KMS-11 (cell line): ENCODE data around the gene USP10.

Source experiments
- H2AFZ ChIP-seq: fragments of 200-600 bp; sonication (generic); 2 replicates; pipeline ENCODE4 v1.6.1; 2016; ENCODE audit warnings: antibody characterized with exemption, mixed run types, low read depth
- H3K27ac ChIP-seq: fragments of 200-600 bp; sonication (generic); 2 replicates; pipeline ENCODE4 v1.6.1; 2016; ENCODE audit warnings: mild to moderate bottlenecking, mixed run types
- H3K27me3 ChIP-seq: fragments of 200-600 bp; sonication (generic); 2 replicates; pipeline ENCODE4 v1.6.1; 2017; ENCODE audit warnings: mild to moderate bottlenecking, low read depth, mixed run types, moderate library complexity; ENCODE audit not compliant: insufficient read depth
- H3K36me3 ChIP-seq: fragments of 200-600 bp; sonication (generic); 2 replicates; pipeline ENCODE4 v1.6.1; 2017; ENCODE audit warnings: mild to moderate bottlenecking, mixed run types; ENCODE audit not compliant: insufficient read depth
- H3K4me1 ChIP-seq: fragments of 200-600 bp; sonication (generic); 2 replicates; pipeline ENCODE4 v1.6.1; 2016; ENCODE audit warnings: mild to moderate bottlenecking, low read depth, mixed run types; ENCODE audit not compliant: poor library complexity, severe bottlenecking
- H3K4me2 ChIP-seq: fragments of 200-600 bp; sonication (generic); 2 replicates; pipeline ENCODE4 v1.7.0; 2016; ENCODE audit warnings: mild to moderate bottlenecking, mixed run types
- H3K4me3 ChIP-seq: fragments of 200-600 bp; sonication (generic); IDR thresholded peaks from 2 replicates; pipeline ENCODE4 v1.6.1; 2017; ENCODE audit warnings: low read depth, low read length, mixed read lengths; ENCODE audit not compliant: insufficient read depth
- H3K79me2 ChIP-seq: fragments of 200-600 bp; sonication (generic); 2 replicates; pipeline ENCODE4 v1.6.1; 2016; ENCODE audit warnings: low read depth, mixed run types; ENCODE audit not compliant: insufficient read depth
- H3K9ac ChIP-seq: fragments of 200-600 bp; sonication (generic); 2 replicates; pipeline ENCODE4 v1.6.1; 2016; ENCODE audit warnings: mild to moderate bottlenecking, mixed run types
- H4K20me1 ChIP-seq: fragments of 200-600 bp; sonication (generic); 2 replicates; pipeline ENCODE4 v1.6.1; 2016; ENCODE audit warnings: mild to moderate bottlenecking, mixed run types; ENCODE audit not compliant: insufficient read depth
- CTCF ChIP-seq: fragments of 200-600 bp; sonication (generic); conservative IDR thresholded peaks from 2 replicates; pipeline ENCODE4 v1.6.1; 2017; ENCODE audit warnings: low read depth, mild to moderate bottlenecking, antibody characterized with exemption, low read length, moderate library complexity, mixed read lengths

The USP10 gene

GRCh38 chr16:84808826-84809225, 109.0 kb downstream of the USP10 start:
- no peak overlapping the region for H3K4me2 ChIP-seq
- no peak overlapping the region for H3K4me3 ChIP-seq
- no peaks in the 10 kb centered on the region for H4K20me1 ChIP-seq
- no peak overlapping the region for H3K9ac ChIP-seq
- no peaks in the 10 kb centered on the region for H3K4me1 ChIP-seq
- H3K79me2 ChIP-seq: no peaks in the 10 kb centered on the region
- H3K27ac ChIP-seq: no peak overlapping the region
- H2AFZ ChIP-seq: no peak overlapping the region
- TF ChIP-seq CTCF: no peak
- H3K36me3 ChIP-seq: no peaks in the 10 kb centered on the region
- peaks cover 81% of the 10 kb centered on the region for H3K27me3 ChIP-seq

- Histone ChIP-seq H3K4me1 (no peaks in the 10 kb centered on the region), H3K4me2 (no peak overlapping the region), H4K20me1 (no peaks in the 10 kb centered on the region), H3K27ac (no peak overlapping the region), H3K36me3 (no peaks in the 10 kb centered on the region), H2AFZ (no peak overlapping the region), H3K27me3 (peaks cover 93% of the 10 kb centered on the region), H3K4me3 (no peak overlapping the region), H3K79me2 (no peaks in the 10 kb centered on the region), H3K9ac (no peak overlapping the region)
- TF ChIP-seq CTCF: no peak
Observed at GRCh38 chr16:84810518-84811273, 110.9 kb downstream of the USP10 start.

- Histone ChIP-seq H3K27me3 (peaks cover 96% of the 10 kb centered on the region), H3K27ac (no peak overlapping the region), H4K20me1 (no peaks in the 10 kb centered on the region), H3K4me3 (no peak overlapping the region), H3K4me2 (no peak overlapping the region), H3K79me2 (no peaks in the 10 kb centered on the region), H3K36me3 (no peaks in the 10 kb centered on the region), H2AFZ (no peak overlapping the region), H3K9ac (no peak overlapping the region), H3K4me1 (no peaks in the 10 kb centered on the region)
- no peak for TF ChIP-seq CTCF
Observed at GRCh38 chr16:84811529-84811928, 111.7 kb downstream of the USP10 start.

- Histone ChIP-seq H3K36me3 (no peaks in the 10 kb centered on the region), H3K79me2 (no peaks in the 10 kb centered on the region), H3K4me1 (no peaks in the 10 kb centered on the region), H2AFZ (no peak overlapping the region), H3K9ac (no peak overlapping the region), H3K4me2 (no peak overlapping the region), H3K27ac (no peak overlapping the region), H3K27me3 (peaks cover 86% of the 10 kb centered on the region), H4K20me1 (no peaks in the 10 kb centered on the region), H3K4me3 (no peak overlapping the region)
- TF ChIP-seq CTCF: no peak
Observed at GRCh38 chr16:84813141-84813934, 113.5 kb downstream of the USP10 start.
